Measurements from ENCODE around the gene HIRIP3.
"Not testable (repeated sequence)": the region's sequence is repeated elsewhere in the genome, so short reads cannot be mapped to it uniquely, and the experiment has no call there.

Gene HIRIP3

GRCh38 chr16:29995324-29995910 is at the start of gene HIRIP3:
HIRIP3 (minus strand) TSS chr16:29995617; CDS start chr16:29995605, 12 bp downstream.
- peak; percentile 60 for DNase-seq

GRCh38 chr16:30041841-30042240 is 46.4 kb upstream of the HIRIP3 start:
- no peak for DNase-seq

DNA sequence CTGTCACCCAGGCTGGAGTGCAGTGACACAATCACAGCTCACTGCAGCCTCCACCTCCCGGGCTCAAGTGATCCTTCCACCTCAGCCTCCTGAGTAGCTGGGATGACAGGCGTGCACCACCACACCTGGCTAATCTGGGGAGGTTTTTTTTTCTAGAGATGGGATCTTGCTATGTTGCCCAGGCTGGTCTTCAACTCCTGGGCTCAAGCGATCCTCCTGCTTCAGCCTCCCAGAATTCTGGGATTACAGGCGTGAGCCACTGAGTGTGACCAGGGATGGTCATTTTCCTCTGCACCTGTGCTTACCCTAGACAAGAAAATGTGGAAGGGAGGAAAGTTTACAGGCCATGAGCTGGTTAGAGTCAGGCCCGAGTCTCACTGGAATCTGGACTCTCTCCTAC is 45.3 kb upstream of the HIRIP3 start:
- not testable (repeated sequence) for DNase-seq

DNA sequence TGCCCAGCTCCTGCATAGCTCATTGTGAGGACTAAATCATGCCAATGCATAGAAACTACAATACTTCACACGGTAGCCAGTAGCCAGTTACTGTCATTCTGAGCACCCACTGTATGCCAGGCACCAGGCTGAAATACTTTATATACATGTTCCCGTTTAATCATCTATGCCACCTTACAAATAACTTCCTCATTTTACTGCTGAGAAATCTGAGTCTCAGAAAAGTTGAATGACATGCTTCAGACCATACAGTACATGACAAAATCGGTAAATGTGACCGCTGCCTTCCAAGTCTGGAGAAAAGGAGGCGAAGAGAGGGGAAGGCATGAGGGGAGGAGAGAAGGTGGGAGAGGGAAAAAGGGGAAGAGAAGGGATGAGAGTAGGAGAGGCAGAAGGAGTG is 44.8 kb upstream of the HIRIP3 start:
- no peak for DNase-seq

DNA sequence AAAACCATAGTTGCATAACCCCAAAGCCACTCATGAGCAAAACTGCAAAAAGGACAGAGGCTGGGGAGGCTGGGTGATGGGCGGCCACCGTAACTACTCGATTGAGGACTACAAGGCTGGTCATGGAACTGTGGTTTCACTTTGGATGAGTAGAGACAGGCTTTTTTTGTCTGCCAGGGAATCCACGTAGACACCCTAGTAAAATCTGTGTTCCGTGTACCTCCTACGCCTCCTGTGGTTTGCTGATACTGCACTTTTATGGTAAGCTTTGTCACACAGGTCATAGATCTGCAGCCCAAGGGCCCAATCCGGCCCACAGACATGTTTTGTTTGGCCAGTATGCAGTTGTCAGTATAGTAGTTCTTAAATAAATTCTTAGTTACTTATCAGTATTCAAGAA is 37.9 kb upstream of the HIRIP3 start:
- DNase-seq: no peak

- peak; percentile 20 for DNase-seq
These were observed 36.8 kb upstream of the HIRIP3 start for GRCh38 chr16:30032083-30032819.

DNA sequence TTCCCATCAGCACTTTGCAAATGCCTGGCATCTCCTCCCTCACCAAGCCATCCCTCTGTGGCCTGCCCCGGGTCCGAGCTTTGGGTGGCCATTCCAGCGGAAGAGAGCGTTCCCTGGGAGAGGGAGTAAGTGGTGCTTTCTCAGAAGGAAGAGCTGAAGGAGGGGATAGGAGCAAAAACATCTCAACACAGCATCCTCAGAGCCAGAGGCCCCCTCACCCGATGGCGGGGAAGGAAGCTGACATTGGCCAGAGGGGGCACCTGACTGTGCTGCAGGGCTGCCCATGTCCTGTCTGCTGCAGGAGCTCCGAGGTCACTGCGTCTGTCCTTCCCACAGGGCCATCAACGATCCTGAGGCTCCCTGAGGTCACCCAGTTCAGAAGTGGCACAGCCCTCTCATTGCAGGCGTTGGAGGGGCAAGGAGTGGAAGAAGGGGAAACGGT is 36.1 kb upstream of the HIRIP3 start:
- no peak for DNase-seq

- no peak for DNase-seq
These were observed 35.5 kb upstream of the HIRIP3 start, which contains the start of gene TLCD3B for GRCh38 chr16:30030841-30031413. TLCD3B (minus strand) TSS chr16:30031271; CDS start chr16:30030527, 744 bp downstream.

- DNase-seq: no peak
These were observed 34.7 kb upstream of the HIRIP3 start for GRCh38 chr16:30030011-30030685.

DNA sequence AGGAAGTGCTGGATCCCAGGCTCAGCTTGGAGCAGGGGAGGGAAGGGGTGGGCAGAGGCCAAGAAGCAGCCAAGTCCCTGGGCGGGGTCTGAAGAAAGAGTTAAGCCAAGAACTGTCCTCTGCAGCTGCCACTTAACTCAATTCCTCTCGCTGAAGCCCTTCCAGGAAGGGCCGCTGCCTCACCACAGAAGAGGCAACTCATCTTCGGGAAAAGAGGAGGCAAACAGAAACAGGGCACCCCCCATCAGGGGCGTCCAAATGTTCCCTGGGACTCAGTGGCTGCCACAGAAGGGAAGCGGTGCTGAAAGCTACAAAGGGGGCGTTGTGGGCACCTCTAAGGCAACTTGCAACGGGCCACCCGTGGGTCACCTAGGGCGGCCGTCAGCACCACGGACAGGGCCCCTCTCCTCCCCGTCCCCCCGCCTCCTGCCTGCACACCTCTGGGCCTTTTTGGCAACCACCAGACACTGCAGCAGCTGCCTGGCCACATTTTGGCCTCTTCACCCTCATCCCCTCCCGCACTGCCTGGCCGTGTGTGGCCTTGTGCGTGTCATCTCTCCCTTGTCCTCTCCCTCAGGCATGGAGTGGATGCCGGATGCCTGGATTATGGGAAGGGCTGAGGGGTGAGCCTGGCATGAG is 33.1 kb upstream of the HIRIP3 start:
- no peak for DNase-seq

DNA sequence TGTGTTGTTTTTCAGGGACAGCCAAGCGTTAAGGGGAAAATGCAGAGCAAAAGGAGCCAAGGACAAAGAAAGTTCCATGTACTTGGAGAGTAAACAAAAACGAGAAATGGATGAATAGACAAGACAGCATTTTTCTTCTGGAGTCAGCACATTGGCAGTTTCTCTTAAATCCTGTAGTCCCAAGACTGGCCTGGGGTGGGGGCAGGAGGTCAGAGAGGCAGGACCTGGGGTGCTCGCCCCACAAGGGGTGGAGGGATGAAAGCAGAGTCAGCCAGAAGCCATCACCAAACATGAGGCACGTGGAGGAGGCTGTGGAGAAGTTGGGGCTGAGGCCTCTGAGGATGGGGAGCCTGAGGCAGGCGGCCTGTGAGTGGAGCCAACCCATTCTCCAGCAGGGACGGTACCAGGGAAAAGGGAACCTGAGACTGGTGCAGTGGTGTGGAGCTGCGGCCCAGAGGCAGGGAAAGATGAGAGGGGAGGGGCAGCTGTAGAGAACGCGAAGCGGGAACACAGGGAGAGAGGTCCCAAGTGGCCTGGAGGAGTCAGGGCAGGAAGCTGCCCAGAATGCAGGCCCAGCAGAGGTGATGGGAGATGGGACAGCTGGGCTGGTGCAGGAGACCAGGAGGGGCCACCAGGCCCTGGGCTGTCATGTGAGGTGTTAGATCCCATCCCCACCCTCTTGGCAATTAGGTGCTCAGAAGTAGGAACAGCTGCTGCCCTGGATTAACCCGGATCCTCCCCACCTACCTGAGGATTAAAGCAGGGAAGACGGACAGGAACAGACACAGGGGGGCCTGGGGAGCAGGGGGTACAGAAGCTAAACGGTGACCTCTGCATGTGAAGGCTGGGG is 32.4 kb upstream of the HIRIP3 start:
- DNase-seq: no peak

GRCh38 chr16:30026449-30026848 is 31.0 kb upstream of the HIRIP3 start:
- no peak for DNase-seq

GRCh38 chr16:30025574-30025973 is 30.2 kb upstream of the HIRIP3 start:
- DNase-seq: no peak

DNA sequence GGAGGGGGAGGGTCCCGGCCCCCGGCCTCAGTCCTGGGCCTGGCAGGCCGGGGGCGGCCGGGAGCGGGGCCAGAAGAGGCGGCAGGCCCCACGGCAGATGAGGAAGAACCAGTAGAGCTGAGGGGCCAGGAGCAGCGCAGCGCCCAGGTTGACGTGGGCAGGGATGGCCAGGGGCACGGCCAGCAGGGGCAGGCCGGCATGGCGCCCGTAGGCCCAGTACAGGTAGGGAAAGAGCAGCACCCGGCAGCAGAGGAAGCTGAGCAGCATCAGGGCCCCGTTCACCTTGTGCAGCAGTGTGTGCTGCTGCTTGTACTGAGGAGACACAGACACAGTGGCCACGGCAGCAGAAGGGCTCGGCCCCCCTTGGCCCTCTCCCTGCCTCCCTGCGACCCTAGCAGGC is 29.7 kb upstream of the HIRIP3 start:
- DNase-seq: no peak

DNA sequence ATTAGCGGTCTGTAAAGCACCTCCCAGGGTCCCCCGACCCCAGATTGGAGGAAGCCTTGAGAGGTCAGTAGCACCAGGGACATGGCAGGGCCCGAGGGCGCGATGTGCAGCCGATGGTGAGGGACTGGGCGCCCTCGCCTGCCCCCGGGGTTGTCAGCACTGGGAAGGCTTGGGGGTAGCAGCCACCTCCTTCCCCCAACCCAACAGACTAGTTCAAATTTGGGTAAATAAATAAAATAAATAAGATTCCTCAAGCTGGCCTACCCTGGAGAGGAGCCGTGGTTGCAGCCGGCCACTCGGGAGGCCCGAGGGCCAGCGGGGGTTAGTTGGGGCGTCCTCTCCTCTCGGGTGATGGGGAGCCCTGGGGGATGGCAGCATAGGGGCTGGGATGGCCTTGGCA is 29.0 kb upstream of the HIRIP3 start:
- DNase-seq: no peak

- no peak for DNase-seq
These were observed 28.2 kb upstream of the HIRIP3 start for GRCh38 chr16:30023586-30023985.

DNA sequence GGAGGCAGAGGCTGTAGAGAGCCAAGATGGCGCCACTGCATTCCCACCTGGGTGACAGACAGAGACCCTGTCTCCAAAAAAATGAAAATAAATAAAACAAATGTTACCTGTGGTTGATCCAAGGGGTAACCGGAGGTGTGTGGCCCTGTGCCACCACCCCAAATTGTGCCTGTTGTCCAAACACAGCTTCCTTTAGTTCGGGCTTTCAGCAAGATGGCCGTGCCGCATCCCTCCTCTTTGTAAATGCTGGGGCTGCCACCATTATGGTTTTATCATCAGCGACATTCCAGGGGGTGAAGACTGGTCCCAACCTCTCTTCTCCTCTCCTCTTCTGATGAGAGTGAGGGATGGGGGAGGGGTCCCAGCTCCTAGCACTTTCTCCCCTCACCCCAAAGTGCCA is 27.5 kb upstream of the HIRIP3 start, which contains the start of gene C16orf92:
Gene C16orf92, plus strand, starts transcription at position 312 of the 400 bp plus-strand sequence. CDS start 143 bp downstream, outside the sequence.
- no peak for DNase-seq

DNA sequence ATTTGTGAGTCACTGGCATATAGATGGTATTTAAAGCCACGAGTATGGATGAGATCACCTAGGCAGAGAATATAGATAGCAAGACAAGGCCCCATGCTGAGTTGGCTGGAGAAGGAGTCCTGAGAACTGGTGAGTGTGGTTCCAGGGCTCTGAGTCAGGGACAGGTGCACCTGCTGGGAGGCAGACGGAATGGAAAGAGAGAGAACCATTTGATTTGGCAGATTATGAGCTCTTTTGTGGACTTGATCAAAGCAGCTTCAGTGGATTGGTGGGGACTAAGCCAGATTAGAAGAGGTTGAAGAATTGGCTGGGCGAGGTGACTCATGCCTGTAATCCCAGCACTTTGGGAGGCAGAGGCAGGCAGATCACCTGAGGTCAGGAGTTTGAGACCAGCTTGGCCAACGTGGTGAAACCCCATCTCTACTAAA is 23.3 kb upstream of the HIRIP3 start:
- DNase-seq: no peak

DNA sequence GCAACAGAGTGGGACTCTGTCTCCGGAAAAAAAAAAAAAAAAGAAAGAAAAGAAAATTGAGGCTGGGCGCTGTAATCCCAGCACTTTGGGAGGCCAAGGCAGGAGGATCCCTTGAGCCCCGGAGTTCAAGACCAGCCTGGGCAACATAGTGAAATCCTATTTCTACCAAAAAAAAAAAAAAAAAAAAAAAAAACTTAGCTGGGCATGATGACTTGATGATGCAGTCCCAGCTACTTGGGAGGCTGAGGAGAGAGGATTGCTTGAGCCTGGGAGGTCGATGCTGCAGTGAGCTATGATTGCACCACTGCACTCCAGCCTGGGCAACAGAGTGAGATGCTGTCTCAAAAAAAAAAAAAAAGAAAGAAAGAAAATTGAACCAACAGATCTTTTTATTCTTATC is 22.5 kb upstream of the HIRIP3 start:
- not testable (repeated sequence) for DNase-seq

DNA sequence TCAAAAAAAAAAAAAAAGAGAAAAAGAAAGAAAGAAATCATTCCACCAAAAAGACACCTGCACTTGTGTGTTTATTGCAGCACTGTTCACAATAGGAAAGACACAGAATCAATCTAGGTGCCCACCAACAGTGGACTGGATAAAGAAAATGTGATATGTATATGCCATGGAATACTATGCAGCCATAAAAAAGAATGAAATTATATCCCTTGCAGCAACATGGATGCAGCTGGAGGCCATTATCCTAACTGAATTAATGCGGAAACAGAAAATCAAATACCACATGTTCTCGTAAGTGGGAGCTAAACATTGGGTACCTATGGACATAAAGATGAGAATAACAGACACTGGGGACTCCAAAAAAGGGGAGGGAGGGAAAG is 21.9 kb upstream of the HIRIP3 start:
- DNase-seq: no peak

DNA sequence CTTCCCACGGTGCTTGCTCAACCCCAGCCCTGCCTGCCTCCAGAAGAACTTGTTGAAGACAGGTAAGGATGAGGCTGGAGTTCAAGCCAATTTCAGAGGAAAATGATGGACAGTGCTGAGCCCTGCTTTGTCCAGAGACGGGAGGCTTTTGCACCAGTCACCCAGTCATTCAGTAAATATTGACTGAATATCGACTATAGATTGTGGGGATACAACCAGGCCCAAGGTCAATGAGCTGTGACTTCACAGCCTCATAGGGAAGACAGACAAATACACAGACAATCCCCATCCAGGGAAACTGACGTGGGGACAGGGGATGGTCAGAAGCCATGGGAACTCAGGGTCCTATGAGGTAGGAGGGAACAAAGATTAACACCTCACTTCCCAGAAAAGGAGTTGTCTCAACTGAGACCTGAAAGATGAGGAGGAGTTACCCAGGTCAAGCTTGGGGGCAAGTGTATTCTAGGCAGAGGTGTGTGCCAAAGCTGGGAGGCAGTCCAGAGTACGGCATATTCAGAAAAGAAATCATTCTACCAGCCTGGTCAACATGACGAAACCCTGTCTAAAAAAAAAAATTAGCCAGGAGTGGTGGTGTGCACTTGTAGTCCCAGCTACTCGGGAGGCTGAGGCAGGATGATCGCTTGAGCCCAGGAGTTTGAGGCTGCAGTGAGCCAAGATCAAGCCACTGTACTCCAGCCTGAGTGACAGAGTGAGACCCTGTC is 21.3 kb upstream of the HIRIP3 start:
- no peak for DNase-seq

Data from NCI-H1048 (cell line).